DND-41 (cell line): ENCODE data around the gene ARL16.

Experiments used
- ATAC-seq: fragments of 200-7000 bp; cut with Tn5 transposase; 3 replicates; pipeline ENCODE4 v1.9.1; 2021; ENCODE audit warnings: low read depth; ENCODE audit not compliant: insufficient read depth
- DNase-seq: peaks from one replicate; pipeline ENCODE4 v3.0.0-alpha.2; 2020
- H2AFZ ChIP-seq: 2 replicates; pipeline ENCODE4 v1.6.0; 2012; ENCODE audit warnings: low read depth, low read length
- H3K27ac ChIP-seq: 2 replicates; pipeline ENCODE4 v1.5.1; 2012; ENCODE audit warnings: low read length, inconsistent platforms
- H3K27me3 ChIP-seq: fragments of 200-600 bp; sonication (generic); 2 replicates; pipeline ENCODE4 v1.6.0; 2012; ENCODE audit warnings: low read length, mild to moderate bottlenecking, inconsistent platforms; ENCODE audit not compliant: insufficient read depth, poor library complexity
- H3K36me3 ChIP-seq: 2 replicates; pipeline ENCODE4 v1.5.1; 2012; ENCODE audit warnings: low read length, inconsistent platforms; ENCODE audit not compliant: insufficient read depth
- H3K4me1 ChIP-seq: 2 replicates; pipeline ENCODE4 v1.5.1; 2012; ENCODE audit warnings: mild to moderate bottlenecking, low read length; ENCODE audit not compliant: insufficient read depth
- H3K4me2 ChIP-seq: 2 replicates; pipeline ENCODE4 v1.6.0; 2012; ENCODE audit warnings: mild to moderate bottlenecking, moderate library complexity, low read length, inconsistent platforms; ENCODE audit not compliant: insufficient read depth
- H3K4me3 ChIP-seq, 2 experiments: fragments of 200-600 bp in 1 of 2; shearing (Covaris generic) in 1 of 2; 2 replicates each; pipeline ENCODE4 v1.5.1; 2012 to 2016; ENCODE audit warnings: inconsistent platforms in 2 of 2, low read length in 2 of 2, mild to moderate bottlenecking in 2 of 2, low read depth in 1 of 2, moderate library complexity in 1 of 2
- H3K79me2 ChIP-seq: 2 replicates; pipeline ENCODE4 v1.6.0; 2012; ENCODE audit warnings: low read length, inconsistent platforms; ENCODE audit not compliant: insufficient read depth
- H3K9ac ChIP-seq: 2 replicates; pipeline ENCODE4 v1.6.0; 2012; ENCODE audit warnings: low read depth, mild to moderate bottlenecking, inconsistent platforms, low read length, moderate library complexity
- H3K9me3 ChIP-seq: 2 replicates; pipeline ENCODE4 v1.5.1; 2012; ENCODE audit warnings: low read length, moderate library complexity, mild to moderate bottlenecking, inconsistent platforms; ENCODE audit not compliant: insufficient read depth, severe bottlenecking
- H4K20me1 ChIP-seq: 2 replicates; pipeline ENCODE4 v1.6.0; 2012; ENCODE audit warnings: low read length; ENCODE audit not compliant: insufficient read depth
- EZH2 ChIP-seq: IDR thresholded peaks from 3 replicates; pipeline ENCODE4 v1.6.1; 2012; ENCODE audit warnings: borderline replicate concordance, low read depth, mild to moderate bottlenecking, moderate library complexity, low read length, inconsistent platforms; ENCODE audit not compliant: severe bottlenecking
- TF ChIP-seq, protein P1 (sequence below): IDR thresholded peaks from 2 replicates; pipeline ENCODE4 v1.5.1; 2012; ENCODE audit warnings: borderline replicate concordance, low read length, moderate library complexity, mild to moderate bottlenecking; ENCODE audit not compliant: poor library complexity, severe bottlenecking; ENCODE audit errors: extremely low read depth

Gene ARL16

DNA sequence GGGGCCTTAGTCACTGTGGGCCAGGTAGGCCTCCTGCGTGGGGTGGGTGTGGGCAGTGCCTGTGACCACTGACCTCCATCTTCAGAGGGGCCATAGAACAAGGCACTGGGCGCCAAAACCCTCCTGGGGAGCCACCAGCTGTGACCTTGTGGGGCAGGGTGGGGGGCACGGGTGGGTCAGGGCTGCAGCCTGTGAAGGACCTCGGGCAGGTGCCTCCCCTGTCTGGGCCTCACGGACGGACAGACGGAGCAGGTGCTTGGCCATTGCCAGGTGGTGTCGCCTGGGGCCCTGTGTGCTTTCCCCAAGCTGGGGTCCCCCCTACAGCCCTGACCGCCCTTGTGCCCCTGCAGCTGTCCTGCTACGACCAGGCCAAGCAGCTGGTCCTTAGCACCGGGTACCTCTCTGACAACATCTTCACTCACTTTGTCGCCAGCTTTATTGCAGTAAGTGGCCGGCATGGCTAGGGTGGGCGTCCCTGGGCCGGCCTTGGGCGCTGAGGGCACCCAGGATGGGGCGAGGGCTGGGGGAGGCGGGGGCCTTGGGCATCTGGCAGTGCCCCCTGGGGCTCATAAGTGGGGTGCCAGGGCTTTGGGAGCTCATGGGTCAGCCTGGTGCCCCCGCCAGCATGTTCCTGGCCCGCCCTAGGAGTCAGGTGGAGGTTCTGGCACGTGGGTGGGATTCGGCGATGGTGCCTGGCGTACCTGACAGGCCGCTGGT, 33.6 kb upstream of the ARL16 start:
- DNase-seq (no peak), ATAC-seq (no peak)
- H3K27me3 ChIP-seq: no peaks in the 10 kb centered on the region
- peaks cover 31% of the 10 kb centered on the region for H3K79me2 ChIP-seq
- peaks cover 27% of the 10 kb centered on the region for H3K4me1 ChIP-seq
- peaks cover 27% of the 10 kb centered on the region for H4K20me1 ChIP-seq
- H3K36me3 ChIP-seq: peaks cover 37% of the 10 kb centered on the region
- TF ChIP-seq EZH2: no peak
- TF ChIP-seq, protein P1, sequence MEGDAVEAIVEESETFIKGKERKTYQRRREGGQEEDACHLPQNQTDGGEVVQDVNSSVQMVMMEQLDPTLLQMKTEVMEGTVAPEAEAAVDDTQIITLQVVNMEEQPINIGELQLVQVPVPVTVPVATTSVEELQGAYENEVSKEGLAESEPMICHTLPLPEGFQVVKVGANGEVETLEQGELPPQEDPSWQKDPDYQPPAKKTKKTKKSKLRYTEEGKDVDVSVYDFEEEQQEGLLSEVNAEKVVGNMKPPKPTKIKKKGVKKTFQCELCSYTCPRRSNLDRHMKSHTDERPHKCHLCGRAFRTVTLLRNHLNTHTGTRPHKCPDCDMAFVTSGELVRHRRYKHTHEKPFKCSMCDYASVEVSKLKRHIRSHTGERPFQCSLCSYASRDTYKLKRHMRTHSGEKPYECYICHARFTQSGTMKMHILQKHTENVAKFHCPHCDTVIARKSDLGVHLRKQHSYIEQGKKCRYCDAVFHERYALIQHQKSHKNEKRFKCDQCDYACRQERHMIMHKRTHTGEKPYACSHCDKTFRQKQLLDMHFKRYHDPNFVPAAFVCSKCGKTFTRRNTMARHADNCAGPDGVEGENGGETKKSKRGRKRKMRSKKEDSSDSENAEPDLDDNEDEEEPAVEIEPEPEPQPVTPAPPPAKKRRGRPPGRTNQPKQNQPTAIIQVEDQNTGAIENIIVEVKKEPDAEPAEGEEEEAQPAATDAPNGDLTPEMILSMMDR: no peak
- H3K9ac ChIP-seq: no peak overlapping the region
- H2AFZ ChIP-seq: no peak overlapping the region
- no peak overlapping the region for H3K27ac ChIP-seq
- H3K4me3 ChIP-seq: no peak overlapping the region
- no peak overlapping the region for H3K4me2 ChIP-seq
- H3K9me3 ChIP-seq: no peaks in the 10 kb centered on the region

DNA sequence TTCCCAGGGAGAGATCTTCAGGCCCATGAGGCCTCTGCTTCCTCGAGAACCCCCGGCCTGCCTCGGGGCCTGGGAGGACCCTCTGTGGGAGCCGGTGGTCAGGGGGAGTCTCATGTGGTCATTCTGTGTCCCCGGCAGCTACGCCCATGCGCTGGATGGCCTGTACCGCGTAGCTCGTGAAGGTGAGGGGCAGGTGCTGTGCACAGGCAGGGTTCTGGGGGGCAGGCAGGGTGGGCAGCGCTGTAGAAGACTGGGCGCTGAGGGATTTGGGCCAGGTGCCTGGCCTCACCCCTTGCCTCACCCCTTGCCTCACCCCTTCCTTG, 33.0 kb upstream of the ARL16 start:
- H2AFZ ChIP-seq: no peak overlapping the region
- no peak overlapping the region for H3K27ac ChIP-seq
- H3K9me3 ChIP-seq: no peaks in the 10 kb centered on the region
- peaks cover 27% of the 10 kb centered on the region for H4K20me1 ChIP-seq
- no peaks in the 10 kb centered on the region for H3K27me3 ChIP-seq
- no peak for DNase-seq
- peaks cover 30% of the 10 kb centered on the region for H3K4me1 ChIP-seq
- no peak for ATAC-seq
- H3K9ac ChIP-seq: no peak overlapping the region
- H3K79me2 ChIP-seq: peaks cover 31% of the 10 kb centered on the region
- TF ChIP-seq EZH2: no peak
- TF ChIP-seq, protein P1: no peak
- no peak overlapping the region for H3K4me3 ChIP-seq
- peaks cover 37% of the 10 kb centered on the region for H3K36me3 ChIP-seq
- no peak overlapping the region for H3K4me2 ChIP-seq

DNA sequence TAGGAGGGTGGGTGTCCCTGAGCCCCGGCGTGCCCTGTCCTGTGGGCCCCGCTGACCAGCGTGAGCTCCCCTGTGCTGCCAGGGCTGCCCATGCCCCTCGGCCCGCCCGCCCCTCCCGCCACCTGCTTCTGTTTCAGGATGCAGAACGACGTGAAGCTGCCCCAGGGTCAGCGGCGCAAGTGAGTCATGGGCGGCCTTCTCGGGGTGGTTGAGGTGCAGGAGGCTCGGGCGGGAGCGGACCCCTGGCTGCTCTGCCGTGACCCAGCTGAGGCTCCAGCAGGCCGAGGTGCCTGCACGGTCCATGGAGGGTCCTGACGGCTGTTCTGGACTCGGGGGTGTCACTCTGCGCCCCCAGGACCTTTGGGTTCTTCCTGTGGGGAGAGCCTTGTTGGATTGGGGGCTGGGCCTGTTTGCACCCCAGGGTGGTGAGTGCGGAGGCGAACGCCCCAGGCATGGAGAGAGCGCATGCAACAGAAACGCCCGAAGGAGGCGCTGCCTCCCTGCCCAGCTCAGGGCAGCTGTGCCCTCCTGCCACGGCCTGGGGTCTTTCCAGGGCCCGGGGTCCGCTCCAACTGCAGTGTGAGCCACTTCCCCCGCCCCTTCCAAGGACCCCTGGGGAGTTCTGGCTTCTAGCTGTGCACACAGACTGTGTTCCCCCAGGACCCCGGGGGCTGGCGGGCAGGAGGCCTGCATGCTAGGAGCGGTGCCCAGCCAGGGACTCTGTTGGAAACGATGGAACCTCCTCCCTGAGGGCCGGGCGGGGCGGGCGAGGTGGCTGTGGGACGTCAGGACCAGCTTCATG, 32.5 kb upstream of the ARL16 start:
- Histone ChIP-seq H3K4me1 (peaks cover 36% of the 10 kb centered on the region), H3K9me3 (no peaks in the 10 kb centered on the region), H2AFZ (no peak overlapping the region), H3K27me3 (no peaks in the 10 kb centered on the region), H3K79me2 (peaks cover 31% of the 10 kb centered on the region), H3K36me3 (peaks cover 37% of the 10 kb centered on the region), H3K9ac (no peak overlapping the region), H3K4me2 (no peak overlapping the region), H3K4me3 (no peak overlapping the region), H4K20me1 (peaks cover 27% of the 10 kb centered on the region), H3K27ac (no peak overlapping the region)
- no peak for ATAC-seq
- no peak for DNase-seq
- TF ChIP-seq EZH2: no peak
- TF ChIP-seq, protein P1: no peak
